HEK293 (cell line): Measurements from ENCODE around the gene GMDS.

Experiments used
- KLF16 ChIP-seq: fragments of 450-650 bp; formaldehyde crosslinking; IDR thresholded peaks from 2 replicates; pipeline ENCODE4 v1.5.1; 2017; ENCODE audit warnings: missing biosample characterization, missing genetic modification characterization
- PRDM2 ChIP-seq: fragments of 450-650 bp; formaldehyde crosslinking; IDR thresholded peaks from 2 replicates; pipeline ENCODE4 v1.5.1; 2016; ENCODE audit warnings: missing biosample characterization, missing genetic modification characterization, borderline replicate concordance
- REPIN1 ChIP-seq: fragments of 450-650 bp; formaldehyde crosslinking; IDR thresholded peaks from 2 replicates; pipeline ENCODE4 v1.5.1; 2017; ENCODE audit warnings: missing biosample characterization, missing genetic modification characterization, low read depth
- REST ChIP-seq: fragments of 450-650 bp; formaldehyde crosslinking; IDR thresholded peaks from 2 replicates; pipeline ENCODE4 v1.5.1; 2016; ENCODE audit warnings: missing biosample characterization, missing genetic modification characterization
- YY1 ChIP-seq: fragments of 450-650 bp; formaldehyde crosslinking; IDR thresholded peaks from 2 replicates; pipeline ENCODE4 v1.5.1; 2018; ENCODE audit warnings: missing biosample characterization, missing genetic modification characterization
- ZBTB1 ChIP-seq: fragments of 450-650 bp; formaldehyde crosslinking; IDR thresholded peaks from 2 replicates; pipeline ENCODE4 v1.5.1; 2016; ENCODE audit warnings: missing biosample characterization, missing genetic modification characterization
- ZBTB21 ChIP-seq: fragments of 450-650 bp; formaldehyde crosslinking; IDR thresholded peaks from 2 replicates; pipeline ENCODE4 v1.5.1; 2017; ENCODE audit warnings: missing biosample characterization, missing genetic modification characterization
- ZNF274 ChIP-seq, 2 experiments: fragments of 200-500 bp in 1 of 2; fragments of 450-650 bp in 1 of 2; sonication (Bioruptor generic) in 1 of 2; formaldehyde crosslinking in 1 of 2; IDR thresholded peaks; 2 replicates each; pipeline versions ENCODE4 v1.5.1 to v1.6.1; 2014 to 2016; ENCODE audit warnings: borderline replicate concordance in 1 of 2, inconsistent platforms in 1 of 2, low read length in 1 of 2, missing biosample characterization in 1 of 2, missing genetic modification characterization in 1 of 2
- ZNF416 ChIP-seq: fragments of 450-650 bp; formaldehyde crosslinking; IDR thresholded peaks from 2 replicates; pipeline ENCODE4 v1.5.1; 2016; ENCODE audit warnings: missing biosample characterization, missing genetic modification characterization
- ZNF561 ChIP-seq: fragments of 450-650 bp; IDR thresholded peaks from 2 replicates; pipeline ENCODE4 v1.5.1; 2018; ENCODE audit warnings: missing biosample characterization, missing genetic modification characterization, borderline replicate concordance
- TF ChIP-seq, protein P1 (sequence below): sonication (generic); formaldehyde crosslinking; IDR thresholded peaks from 2 replicates; pipeline ENCODE4 v1.8.1; 2022; ENCODE audit warnings: mild to moderate bottlenecking, moderate library complexity, missing genetic modification reagents
- TF ChIP-seq, protein P2 (sequence below): fragments of 450-650 bp; formaldehyde crosslinking; IDR thresholded peaks from 2 replicates; pipeline ENCODE4 v1.5.1; 2016; ENCODE audit warnings: missing biosample characterization, missing genetic modification characterization

- TF ChIP-seq KLF16 (tag by site-specific recombination) (no peak), YY1 (tag by site-specific recombination) (no peak), ZNF561 (tag by site-specific recombination) (no peak), ZNF274 (IDR thresholded peaks at IDR 0.05; ENCODE audit: low read length) (no peak), ZNF274 (tag by site-specific recombination; IDR thresholded peaks at IDR 0.05; ENCODE audit: borderline replicate concordance) (no peak), ZNF416 (tag by site-specific recombination) (no peak), PRDM2 (tag by site-specific recombination) (no peak), REST (tag by site-specific recombination) (no peak), ZBTB21 (tag by site-specific recombination) (no peak), ZBTB1 (tag by site-specific recombination) (no peak), REPIN1 (tag by site-specific recombination) (no peak)
- TF ChIP-seq, protein P1, sequence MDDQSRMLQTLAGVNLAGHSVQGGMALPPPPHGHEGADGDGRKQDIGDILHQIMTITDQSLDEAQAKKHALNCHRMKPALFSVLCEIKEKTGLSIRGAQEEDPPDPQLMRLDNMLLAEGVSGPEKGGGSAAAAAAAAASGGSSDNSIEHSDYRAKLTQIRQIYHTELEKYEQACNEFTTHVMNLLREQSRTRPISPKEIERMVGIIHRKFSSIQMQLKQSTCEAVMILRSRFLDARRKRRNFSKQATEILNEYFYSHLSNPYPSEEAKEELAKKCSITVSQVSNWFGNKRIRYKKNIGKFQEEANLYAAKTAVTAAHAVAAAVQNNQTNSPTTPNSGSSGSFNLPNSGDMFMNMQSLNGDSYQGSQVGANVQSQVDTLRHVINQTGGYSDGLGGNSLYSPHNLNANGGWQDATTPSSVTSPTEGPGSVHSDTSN (CRISPR knock-in tag) = no peak
- TF ChIP-seq, protein P2, sequence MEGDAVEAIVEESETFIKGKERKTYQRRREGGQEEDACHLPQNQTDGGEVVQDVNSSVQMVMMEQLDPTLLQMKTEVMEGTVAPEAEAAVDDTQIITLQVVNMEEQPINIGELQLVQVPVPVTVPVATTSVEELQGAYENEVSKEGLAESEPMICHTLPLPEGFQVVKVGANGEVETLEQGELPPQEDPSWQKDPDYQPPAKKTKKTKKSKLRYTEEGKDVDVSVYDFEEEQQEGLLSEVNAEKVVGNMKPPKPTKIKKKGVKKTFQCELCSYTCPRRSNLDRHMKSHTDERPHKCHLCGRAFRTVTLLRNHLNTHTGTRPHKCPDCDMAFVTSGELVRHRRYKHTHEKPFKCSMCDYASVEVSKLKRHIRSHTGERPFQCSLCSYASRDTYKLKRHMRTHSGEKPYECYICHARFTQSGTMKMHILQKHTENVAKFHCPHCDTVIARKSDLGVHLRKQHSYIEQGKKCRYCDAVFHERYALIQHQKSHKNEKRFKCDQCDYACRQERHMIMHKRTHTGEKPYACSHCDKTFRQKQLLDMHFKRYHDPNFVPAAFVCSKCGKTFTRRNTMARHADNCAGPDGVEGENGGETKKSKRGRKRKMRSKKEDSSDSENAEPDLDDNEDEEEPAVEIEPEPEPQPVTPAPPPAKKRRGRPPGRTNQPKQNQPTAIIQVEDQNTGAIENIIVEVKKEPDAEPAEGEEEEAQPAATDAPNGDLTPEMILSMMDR (tag by site-specific recombination) = no peak
Measured at GRCh38 chr6:1614448-1615150, 630.8 kb downstream of the GMDS start.
